HG03432 (cell line): ENCODE results near the gene DPP7.

ENCODE experiments used
- ATAC-seq: cut with Tn5 transposase; IDR thresholded peaks from one replicate; pipeline ENCODE4 v1.9.1; 2021; ENCODE audit warnings: mild to moderate bottlenecking, moderate library complexity; ENCODE audit not compliant: unreplicated experiment

Gene DPP7

GRCh38 chr9:137112564-137113384, 1.8 kb downstream of the DPP7 start:
- no peak for ATAC-seq

GRCh38 chr9:137111788-137112563, 2.6 kb downstream of the DPP7 start:
- ATAC-seq: no peak

GRCh38 chr9:137110911-137111787, 3.4 kb downstream of the DPP7 start:
- no peak for ATAC-seq

GRCh38 chr9:137110147-137110910, 4.2 kb downstream of the DPP7 start:
- no peak for ATAC-seq

GRCh38 chr9:137109250-137110146, 5.0 kb downstream of the DPP7 start:
- no peak for ATAC-seq

- ATAC-seq: no peak
Measured at GRCh38 chr9:137108608-137109249, 5.8 kb downstream of the DPP7 start.

- no peak for ATAC-seq
Measured at GRCh38 chr9:137107982-137108381, 6.6 kb downstream of the DPP7 start.

- ATAC-seq: no peak
Measured at GRCh38 chr9:137107312-137107921, 7.1 kb downstream of the DPP7 start.

- no peak for ATAC-seq
Measured at GRCh38 chr9:137106662-137107250, 7.8 kb downstream of the DPP7 start.

GRCh38 chr9:137105814-137106661, 8.5 kb downstream of the DPP7 start:
- ATAC-seq: no peak

GRCh38 chr9:137103206-137103999, 11.1 kb downstream of the DPP7 start:
- no peak for ATAC-seq

GRCh38 chr9:137099231-137099630, 15.3 kb downstream of the DPP7 start:
- no peak for ATAC-seq

- no peak for ATAC-seq
Measured at GRCh38 chr9:137097761-137098462, 16.6 kb downstream of the DPP7 start.

- no peak for ATAC-seq
Measured at GRCh38 chr9:137096785-137097546, 17.6 kb downstream of the DPP7 start.
